Breast epithelium (tissue), 4 donors: ENCODE measurements around the gene CCDC152. TPM values are rescaled to one million over a fixed set of nuclear protein-coding genes. Genes with fewer than 3 reads are reported as not detected.

Experiments
- DNase-seq, 2 donors: peaks; one replicate each; pipeline ENCODE4 v3.0.0-alpha.2; 2019; ENCODE audit warnings: low spot score in 2 of 2
- H3K27ac ChIP-seq, 2 donors: fragments of 200-600 bp; sonication (generic) in 1 of 2; one replicate each; pipeline ENCODE4 v1.5.1; 2016 to 2019; ENCODE audit warnings: mild to moderate bottlenecking in 1 of 2
- H3K27me3 ChIP-seq, 2 donors: fragments of 200-600 bp; sonication (generic) in 1 of 2; one replicate each; pipeline versions ENCODE4 v1.5.1 to v1.6.0; 2017 to 2019; ENCODE audit warnings: control low read depth in 1 of 2, mild to moderate bottlenecking in 1 of 2
- H3K36me3 ChIP-seq: fragments of 200-600 bp; one replicate; pipeline ENCODE4 v1.5.1; 2019
- H3K4me1 ChIP-seq, 2 donors: fragments of 200-600 bp; sonication (generic); one replicate each; pipeline ENCODE4 v1.5.1; 2016 to 2019; ENCODE audit warnings: control low read depth in 1 of 2
- H3K4me3 ChIP-seq, 3 donors: fragments of 200-600 bp; sonication (generic); 1 replicate in 2 of 3; 2 replicates in 1 of 3; pipeline ENCODE4 v1.5.1; 2016 to 2019; ENCODE audit warnings: mild to moderate bottlenecking in 3 of 3, moderate library complexity in 2 of 3
- H3K9me3 ChIP-seq, 2 donors: fragments of 200-600 bp; sonication (generic) in 1 of 2; one replicate each; pipeline ENCODE4 v1.5.1; 2016 to 2019; ENCODE audit warnings: control low read depth in 1 of 2
- POLR2A ChIP-seq: fragments of 450-650 bp; IDR thresholded peaks from one replicate; pipeline ENCODE4 v1.6.1; 2016; ENCODE audit warnings: antibody characterized with exemption, mild to moderate bottlenecking, moderate library complexity
- POLR2AphosphoS5 ChIP-seq, 3 donors: sonication (generic); formaldehyde crosslinking; IDR thresholded peaks; one replicate each; pipeline ENCODE4 v1.6.1; 2017; ENCODE audit warnings: antibody characterized with exemption in 3 of 3
- intact Hi-C: fragments of 100-400 bp; cut with DNase I; formaldehyde crosslinking; loops from one replicate; pipeline ENCODE4 v1.15.1; 2023; ENCODE audit warnings: low total_unique reads
- total RNA-seq, 3 donors: library from RNA; depleted of rRNA; stranded (reverse); fragments of >200 nt; gene quantifications; one replicate each; pipeline ENCODE4 v1.1.0, GENCODE V29; 2016
- TF ChIP-seq, protein P1 (sequence below), 3 donors: fragments of 450-650 bp; IDR thresholded peaks; one replicate each; pipeline ENCODE4 v1.5.1; 2016 to 2017; ENCODE audit warnings: antibody characterized with exemption in 3 of 3, mild to moderate bottlenecking in 3 of 3, moderate library complexity in 3 of 3

Gene CCDC152
- total RNA-seq, 3 donors from 2014 or later = 0.88 to 1.3 (median 0.96) TPM

DNA sequence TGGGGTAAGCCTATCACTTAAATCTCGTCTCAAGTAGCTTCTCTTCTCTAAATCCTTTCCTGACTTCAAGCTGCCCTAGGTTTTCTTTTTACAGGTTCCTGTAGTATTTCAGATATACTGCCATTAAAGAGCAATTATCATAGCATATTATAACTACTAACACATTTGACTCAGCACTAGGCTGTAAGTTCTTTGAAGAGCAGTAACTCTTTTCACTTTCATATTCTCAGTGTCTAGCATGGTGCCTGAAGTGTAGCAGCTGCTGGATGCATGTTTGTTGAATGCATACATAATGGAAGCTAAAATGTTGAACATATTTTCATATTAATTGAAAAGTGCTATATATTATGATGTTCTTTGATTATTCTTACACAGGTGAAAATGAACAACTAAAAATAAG, 22.5 kb downstream of the CCDC152 start:
- TF ChIP-seq, protein P1, sequence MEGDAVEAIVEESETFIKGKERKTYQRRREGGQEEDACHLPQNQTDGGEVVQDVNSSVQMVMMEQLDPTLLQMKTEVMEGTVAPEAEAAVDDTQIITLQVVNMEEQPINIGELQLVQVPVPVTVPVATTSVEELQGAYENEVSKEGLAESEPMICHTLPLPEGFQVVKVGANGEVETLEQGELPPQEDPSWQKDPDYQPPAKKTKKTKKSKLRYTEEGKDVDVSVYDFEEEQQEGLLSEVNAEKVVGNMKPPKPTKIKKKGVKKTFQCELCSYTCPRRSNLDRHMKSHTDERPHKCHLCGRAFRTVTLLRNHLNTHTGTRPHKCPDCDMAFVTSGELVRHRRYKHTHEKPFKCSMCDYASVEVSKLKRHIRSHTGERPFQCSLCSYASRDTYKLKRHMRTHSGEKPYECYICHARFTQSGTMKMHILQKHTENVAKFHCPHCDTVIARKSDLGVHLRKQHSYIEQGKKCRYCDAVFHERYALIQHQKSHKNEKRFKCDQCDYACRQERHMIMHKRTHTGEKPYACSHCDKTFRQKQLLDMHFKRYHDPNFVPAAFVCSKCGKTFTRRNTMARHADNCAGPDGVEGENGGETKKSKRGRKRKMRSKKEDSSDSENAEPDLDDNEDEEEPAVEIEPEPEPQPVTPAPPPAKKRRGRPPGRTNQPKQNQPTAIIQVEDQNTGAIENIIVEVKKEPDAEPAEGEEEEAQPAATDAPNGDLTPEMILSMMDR (IDR thresholded peaks at IDR 0.05) = no peak
- TF ChIP-seq POLR2AphosphoS5 (IDR thresholded peaks at IDR 0.05) (no peak), POLR2A (no peak)
- no peaks in the 10 kb centered on the region for H3K36me3 ChIP-seq

GRCh38 chr5:42781584-42781983, 25.0 kb downstream of the CCDC152 start:
- Histone ChIP-seq H3K27ac (no peak overlapping the region), H3K4me3 (no peak overlapping the region), H3K27me3 (no peaks in the 10 kb centered on the region), H3K36me3 (no peaks in the 10 kb centered on the region), H3K4me1 (no peaks in the 10 kb centered on the region), H3K9me3 (no peaks in the 10 kb centered on the region)
- DNase-seq = no peak
- TF ChIP-seq, protein P1 (IDR thresholded peaks at IDR 0.05) = no peak
- no peak for TF ChIP-seq POLR2A
- no peak for TF ChIP-seq POLR2AphosphoS5 (IDR thresholded peaks at IDR 0.05)
- intact Hi-C loops = no loop called here

More for the DNA sequence above, 22.5 kb downstream of the CCDC152 start:
- Histone ChIP-seq H3K27me3 (no peaks in the 10 kb centered on the region), H3K27ac (no peak overlapping the region), H3K9me3 (no peaks in the 10 kb centered on the region), H3K4me3 (no peak overlapping the region), H3K4me1 (no peaks in the 10 kb centered on the region)
- DNase-seq = no peak
- intact Hi-C loops = no loop called here

GRCh38 chr5:42784132-42784531, 27.5 kb downstream of the CCDC152 start:
- Histone ChIP-seq H3K9me3 (peaks cover 7 to 11% of the 10 kb centered on the region in 2 donors), H3K4me1 (no peaks in the 10 kb centered on the region), H3K4me3 (no peak overlapping the region), H3K27ac (no peak overlapping the region), H3K36me3 (no peaks in the 10 kb centered on the region), H3K27me3 (no peaks in the 10 kb centered on the region)
- no peak for DNase-seq
- intact Hi-C loops = no loop called here
- TF ChIP-seq, protein P1 (IDR thresholded peaks at IDR 0.05) = no peak
- TF ChIP-seq POLR2AphosphoS5 (IDR thresholded peaks at IDR 0.05) = no peak

GRCh38 chr5:42785756-42786155, 29.1 kb downstream of the CCDC152 start:
- no peaks in the 10 kb centered on the region for H3K36me3 ChIP-seq
- intact Hi-C loops = no loop called here
- H3K4me3 ChIP-seq = no peak overlapping the region
- H3K9me3 ChIP-seq = peaks cover 11% of the 10 kb centered on the region in 2 donors
- no peak overlapping the region for H3K27ac ChIP-seq
- DNase-seq = no peak
- H3K27me3 ChIP-seq = no peaks in the 10 kb centered on the region
- no peaks in the 10 kb centered on the region for H3K4me1 ChIP-seq
- TF ChIP-seq POLR2A (no peak), POLR2AphosphoS5 (IDR thresholded peaks at IDR 0.05) (no peak)
- TF ChIP-seq, protein P1 (IDR thresholded peaks at IDR 0.05) = no peak

- Histone ChIP-seq H3K36me3 (no peaks in the 10 kb centered on the region), H3K27ac (no peak overlapping the region), H3K4me3 (no peak overlapping the region), H3K9me3 (peaks cover 11% of the 10 kb centered on the region in 2 donors), H3K4me1 (no peaks in the 10 kb centered on the region), H3K27me3 (no peaks in the 10 kb centered on the region)
- DNase-seq = no peak
- intact Hi-C loops = no loop called here
- TF ChIP-seq POLR2A (no peak), POLR2AphosphoS5 (IDR thresholded peaks at IDR 0.05) (no peak)
- TF ChIP-seq, protein P1 (IDR thresholded peaks at IDR 0.05) = no peak
These were observed 30.5 kb downstream of the CCDC152 start for GRCh38 chr5:42787073-42787472.
